NCI-H2227 (cell line): ENCODE data around the gene RNF113A.
"Not testable (repeated sequence)": the region's sequence is repeated elsewhere in the genome, so short reads cannot be mapped to it uniquely, and the experiment has no call there.

Experiments used
- DNase-seq: peaks from one replicate; lab custom pipeline; 2025; ENCODE audit not compliant: unreplicated experiment; lab: John Stamatoyannopoulos, UW

Gene RNF113A

DNA sequence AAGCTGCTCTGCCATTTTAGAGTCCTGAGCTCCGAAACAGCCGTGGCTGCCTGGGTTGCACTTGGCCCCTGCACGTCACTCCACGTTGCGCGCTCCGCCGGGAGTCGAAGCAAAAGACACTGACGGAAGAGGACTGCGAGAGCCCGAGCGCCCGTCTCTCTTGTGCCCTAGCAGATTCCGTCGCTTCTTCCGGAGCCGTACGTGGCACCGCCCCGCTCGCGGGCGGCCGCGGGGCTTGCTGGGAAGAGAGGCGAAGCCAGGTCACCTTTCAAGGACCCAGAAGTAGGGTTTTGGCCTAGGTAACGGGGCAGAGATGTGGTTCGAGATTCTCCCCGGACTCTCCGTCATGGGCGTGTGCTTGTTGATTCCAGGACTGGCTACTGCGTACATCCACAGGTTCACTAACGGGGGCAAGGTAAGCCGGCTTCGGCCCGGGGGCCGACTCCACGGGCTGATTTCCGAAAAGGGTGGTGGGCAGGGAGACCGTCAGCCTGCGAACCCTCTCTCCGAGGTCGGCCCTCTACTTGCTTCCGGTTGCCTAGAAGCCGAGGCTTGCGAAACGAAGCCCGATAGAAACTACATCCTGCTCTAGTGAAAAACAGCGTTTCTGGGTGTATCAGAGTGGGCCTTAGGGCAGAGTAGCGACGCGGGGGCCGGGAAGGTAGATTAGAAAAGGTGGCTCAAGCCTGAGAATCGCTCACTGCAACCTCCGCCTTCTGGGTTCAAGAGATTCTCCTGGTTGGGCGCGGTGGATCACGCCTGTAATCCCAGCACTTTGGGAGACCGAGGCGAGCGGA lies at the start of gene RNF113A, which contains the start of gene NDUFA1:
RNF113A (minus strand) TSS at position 135 of the 797 bp plus-strand sequence; CDS start at position 15, 120 bp downstream.
NDUFA1 (plus strand) TSS at position 234 of the 797 bp plus-strand sequence; CDS start at position 314, 80 bp downstream.
- DNase-seq: peak; percentile 96

DNA sequence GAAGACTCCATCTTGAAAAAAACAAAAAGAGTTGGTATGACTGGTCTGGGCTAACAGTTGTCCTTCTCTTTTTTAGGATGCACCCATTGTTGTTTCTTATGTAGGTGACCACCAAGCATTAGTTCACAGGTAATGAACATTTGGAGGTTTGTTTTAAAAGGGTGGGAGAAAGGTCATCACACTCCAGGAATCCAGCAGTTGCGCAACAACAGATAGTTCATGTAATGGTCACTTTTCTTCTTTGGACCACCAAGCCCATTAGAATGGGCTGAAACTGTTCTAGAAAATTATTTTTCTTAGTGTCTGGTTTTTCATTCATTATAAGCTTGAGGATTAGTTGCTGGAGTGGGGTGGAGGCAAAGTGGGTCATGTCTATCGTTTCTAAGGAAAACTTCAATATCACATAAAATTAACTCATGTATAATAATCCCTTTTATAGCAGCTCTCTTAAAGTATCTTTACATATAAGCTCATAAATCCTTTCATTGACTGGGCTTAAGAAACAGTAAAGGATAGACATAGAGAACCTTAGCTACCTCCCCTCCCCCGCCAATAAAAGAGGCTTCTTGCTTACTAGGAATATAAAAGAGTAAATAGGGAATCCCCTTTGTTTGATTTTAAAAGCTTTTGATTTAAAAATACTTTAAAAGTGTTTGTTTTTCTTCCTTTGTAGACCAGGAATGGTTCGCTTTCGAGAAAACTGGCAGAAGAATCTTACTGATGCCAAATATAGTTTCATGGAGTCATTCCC lies 48.5 kb upstream of the RNF113A start:
- no peak for DNase-seq

DNA sequence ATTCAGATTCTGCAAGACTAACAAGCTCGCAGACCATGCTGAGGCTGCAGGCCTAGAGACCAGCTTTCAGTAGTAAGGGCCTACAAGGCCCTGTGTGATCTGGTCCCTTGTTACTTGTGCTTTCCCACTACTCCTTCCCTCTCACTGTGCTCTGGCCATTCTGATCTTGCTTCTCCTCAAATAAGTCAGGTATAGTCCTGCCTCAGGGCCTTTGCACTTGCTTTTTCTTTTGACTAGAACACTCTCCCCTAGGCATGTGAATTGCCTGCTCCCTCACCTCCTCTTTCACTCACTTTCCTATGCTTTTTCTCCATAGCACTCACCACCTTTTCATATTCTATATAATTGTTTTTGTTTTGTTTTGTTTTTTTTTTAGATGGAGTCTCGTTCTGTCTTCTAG lies 46.3 kb upstream of the RNF113A start:
- no peak for DNase-seq

- no peak for DNase-seq
Measured at GRCh38 chrX:119916310-119916709, 44.8 kb upstream of the RNF113A start.

DNA sequence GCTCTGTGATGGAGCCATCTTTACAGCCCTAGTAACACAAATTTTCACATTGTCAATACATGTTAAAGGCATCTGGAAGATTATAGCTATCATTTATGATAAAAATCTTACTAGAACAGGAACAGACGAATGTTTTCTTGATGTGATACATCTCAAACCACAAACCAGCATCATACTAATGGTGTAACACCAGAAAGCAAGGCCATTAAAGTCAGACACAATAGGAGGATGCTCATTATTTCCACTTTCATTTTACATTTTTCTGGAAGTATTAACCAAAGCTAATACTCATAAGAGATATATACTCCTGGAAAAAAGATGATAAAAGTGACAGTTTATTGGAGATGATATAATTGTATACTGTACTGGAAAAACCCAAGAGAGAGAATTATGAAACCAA lies 29.4 kb upstream of the RNF113A start:
- DNase-seq: no peak

- no peak for DNase-seq
Measured at GRCh38 chrX:119899125-119899524, 27.6 kb upstream of the RNF113A start.

GRCh38 chrX:119895843-119896326 lies 24.4 kb upstream of the RNF113A start, which contains the start of gene AKAP14:
TSS of gene AKAP14 (plus strand) at chrX:119895893. CDS start at chrX:119903224, 7,331 bp downstream.
- DNase-seq: peak; percentile 89

GRCh38 chrX:119891961-119892692 lies 20.6 kb upstream of the RNF113A start:
- DNase-seq: not testable (repeated sequence)

- not testable (repeated sequence) for DNase-seq
Measured at GRCh38 chrX:119890626-119891025, 19.1 kb upstream of the RNF113A start.

GRCh38 chrX:119887721-119888425 lies 16.3 kb upstream of the RNF113A start:
- peak; percentile 93 for DNase-seq

GRCh38 chrX:119885554-119886428 lies 14.3 kb upstream of the RNF113A start:
- DNase-seq: no peak

GRCh38 chrX:119880552-119881437 lies 9.3 kb upstream of the RNF113A start:
- DNase-seq: peak; percentile 74

GRCh38 chrX:119880076-119880475 lies 8.5 kb upstream of the RNF113A start:
- no peak for DNase-seq

GRCh38 chrX:119878740-119879139 lies 7.2 kb upstream of the RNF113A start:
- DNase-seq: no peak

DNA sequence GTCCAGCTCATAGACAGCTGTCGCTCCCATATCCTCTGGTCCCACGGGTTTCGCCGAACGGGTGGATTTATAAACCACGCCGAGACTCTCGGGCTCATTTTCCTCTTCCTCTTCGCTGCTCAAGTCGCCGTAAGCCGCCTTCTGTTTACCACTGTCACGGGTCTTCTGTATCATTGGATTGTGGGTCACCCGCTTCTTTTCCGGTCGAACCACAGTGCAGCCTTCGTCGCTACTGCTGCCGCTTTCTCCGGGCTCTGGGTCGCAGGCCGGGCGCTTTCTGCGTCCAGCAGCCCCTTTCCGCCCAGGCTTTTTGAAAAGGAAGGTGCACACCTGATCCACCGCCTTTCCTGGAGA lies 311 bp downstream of the RNF113A start:
- DNase-seq: no peak

GRCh38 chrX:119870626-119871131 lies 854 bp downstream of the RNF113A start:
- DNase-seq: peak; percentile 58

GRCh38 chrX:119853444-119853843 lies 18.1 kb downstream of the RNF113A start:
- DNase-seq: peak; percentile 38
